Breast epithelium (tissue), 4 donors: ENCODE data around the gene PRPF39. TPM values are rescaled to one million over a fixed set of nuclear protein-coding genes. Genes with fewer than 3 reads are reported as not detected.
"Not testable (repeated sequence)": the region's sequence is repeated elsewhere in the genome, so short reads cannot be mapped to it uniquely, and the experiment has no call there.

Source experiments
- DNase-seq, 2 donors: peaks; one replicate each; pipeline ENCODE4 v3.0.0-alpha.2; 2019; ENCODE audit warnings: low spot score in 2 of 2
- H3K27ac ChIP-seq, 2 donors: fragments of 200-600 bp; sonication (generic) in 1 of 2; one replicate each; pipeline ENCODE4 v1.5.1; 2016 to 2019; ENCODE audit warnings: mild to moderate bottlenecking in 1 of 2
- H3K27me3 ChIP-seq, 2 donors: fragments of 200-600 bp; sonication (generic) in 1 of 2; one replicate each; pipeline versions ENCODE4 v1.5.1 to v1.6.0; 2017 to 2019; ENCODE audit warnings: control low read depth in 1 of 2, mild to moderate bottlenecking in 1 of 2
- H3K36me3 ChIP-seq: fragments of 200-600 bp; one replicate; pipeline ENCODE4 v1.5.1; 2019
- H3K4me1 ChIP-seq, 2 donors: fragments of 200-600 bp; sonication (generic); one replicate each; pipeline ENCODE4 v1.5.1; 2016 to 2019; ENCODE audit warnings: control low read depth in 1 of 2
- H3K4me3 ChIP-seq, 3 donors: fragments of 200-600 bp; sonication (generic); 1 replicate in 2 of 3; 2 replicates in 1 of 3; pipeline ENCODE4 v1.5.1; 2016 to 2019; ENCODE audit warnings: mild to moderate bottlenecking in 3 of 3, moderate library complexity in 2 of 3
- H3K9me3 ChIP-seq, 2 donors: fragments of 200-600 bp; sonication (generic) in 1 of 2; one replicate each; pipeline ENCODE4 v1.5.1; 2016 to 2019; ENCODE audit warnings: control low read depth in 1 of 2
- CTCF ChIP-seq, 3 donors: fragments of 450-650 bp; IDR thresholded peaks; one replicate each; pipeline ENCODE4 v1.5.1; 2016 to 2017; ENCODE audit warnings: antibody characterized with exemption in 3 of 3, mild to moderate bottlenecking in 3 of 3, moderate library complexity in 3 of 3
- POLR2A ChIP-seq: fragments of 450-650 bp; IDR thresholded peaks from one replicate; pipeline ENCODE4 v1.6.1; 2016; ENCODE audit warnings: antibody characterized with exemption, mild to moderate bottlenecking, moderate library complexity
- POLR2AphosphoS5 ChIP-seq, 3 donors: sonication (generic); formaldehyde crosslinking; IDR thresholded peaks; one replicate each; pipeline ENCODE4 v1.6.1; 2017; ENCODE audit warnings: antibody characterized with exemption in 3 of 3
- intact Hi-C: fragments of 100-400 bp; cut with DNase I; formaldehyde crosslinking; loops from one replicate; pipeline ENCODE4 v1.15.1; 2023; ENCODE audit warnings: low total_unique reads
- total RNA-seq, 3 donors: library from RNA; depleted of rRNA; stranded (reverse); fragments of >200 nt; gene quantifications; one replicate each; pipeline ENCODE4 v1.1.0, GENCODE V29; 2016

The PRPF39 gene
- total RNA-seq, 3 donors from 2014 or later, result 29.8 to 54.4 (median 48.8) TPM

- Histone ChIP-seq H3K9me3 (no peaks in the 10 kb centered on the region), H3K27ac (peak overlapping the region; percentile 85 to 88), H3K4me3 (peak overlapping the region; percentile 59 to 78 (median 65)), H3K36me3 (no peaks in the 10 kb centered on the region), H3K4me1 (peaks cover 0 to 17% of the 10 kb centered on the region in 2 donors), H3K27me3 (no peaks in the 10 kb centered on the region)
- no peak for TF ChIP-seq POLR2A
- no peak for TF ChIP-seq POLR2AphosphoS5 (IDR thresholded peaks at IDR 0.05)
- TF ChIP-seq CTCF (IDR thresholded peaks at IDR 0.05), result no peak
- no peak for DNase-seq
- intact Hi-C loops, result no loop called here
Measured at GRCh38 chr14:45135156-45135555, 51.2 kb downstream of the PRPF39 start.

- Histone ChIP-seq H3K4me3 (peak within 1 kb of the TSS; percentile 59 to 78 (median 65)), H3K27me3 (no peaks in the 10 kb centered on the region), H3K4me1 (peaks cover 0 to 17% of the 10 kb centered on the region in 2 donors), H3K9me3 (no peaks in the 10 kb centered on the region), H3K36me3 (no peaks in the 10 kb centered on the region), H3K27ac (peak within 1 kb of the TSS; percentile 85 to 88)
- TF ChIP-seq CTCF (IDR thresholded peaks at IDR 0.05), result no peak
- peak; percentile 58 to 78 (median 67) for TF ChIP-seq POLR2AphosphoS5 (IDR thresholded peaks at IDR 0.05)
- TF ChIP-seq POLR2A, result no peak
- DNase-seq, result peak; percentile 91 to 92
- intact Hi-C loops, result no loop called here
Measured at GRCh38 chr14:45135659-45136395, 51.9 kb downstream of the PRPF39 start, which contains the start of gene FANCM. Gene FANCM, plus strand, starts transcription at chr14:45135930. Its CDS starts 102 bp downstream, at chr14:45136032.

DNA sequence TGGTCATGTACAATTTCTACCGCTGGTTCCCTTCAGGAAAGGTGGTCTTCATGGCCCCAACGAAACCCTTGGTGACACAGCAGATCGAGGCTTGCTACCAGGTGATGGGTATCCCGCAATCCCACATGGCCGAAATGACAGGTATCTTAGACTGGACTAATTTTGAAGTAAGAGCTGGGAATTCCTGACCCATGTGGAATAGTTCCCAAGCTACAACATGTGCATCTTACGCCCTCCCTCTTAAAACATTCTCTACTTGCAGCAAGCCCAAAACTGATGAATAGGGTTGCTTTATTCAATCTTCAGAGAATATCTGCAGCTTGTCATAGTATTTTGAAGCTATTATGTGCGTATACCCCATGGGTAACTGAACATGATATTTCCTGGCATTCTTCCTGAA lies 52.5 kb downstream of the PRPF39 start:
- TF ChIP-seq CTCF (IDR thresholded peaks at IDR 0.05), result no peak
- no peak for TF ChIP-seq POLR2A
- TF ChIP-seq POLR2AphosphoS5 (IDR thresholded peaks at IDR 0.05), result no peak
- DNase-seq, result no peak
- no peaks in the 10 kb centered on the region for H3K27me3 ChIP-seq
- intact Hi-C loops, result no loop called here
- no peaks in the 10 kb centered on the region for H3K9me3 ChIP-seq
- H3K36me3 ChIP-seq, result no peaks in the 10 kb centered on the region
- H3K4me1 ChIP-seq, result peaks cover 0 to 17% of the 10 kb centered on the region in 2 donors
- H3K27ac ChIP-seq, result peak overlapping the region in 1 of 2 donors; percentile 66
- peak overlapping the region; percentile 59 to 78 (median 65) for H3K4me3 ChIP-seq

- TF ChIP-seq POLR2A, result no peak
- no peak for TF ChIP-seq POLR2AphosphoS5 (IDR thresholded peaks at IDR 0.05)
- TF ChIP-seq CTCF (IDR thresholded peaks at IDR 0.05), result no peak
- intact Hi-C loops, result no loop called here
- Histone ChIP-seq H3K4me3 (no peak overlapping the region), H3K27ac (no peak overlapping the region), H3K27me3 (no peaks in the 10 kb centered on the region), H3K36me3 (no peaks in the 10 kb centered on the region), H3K4me1 (peaks cover 0 to 17% of the 10 kb centered on the region in 2 donors), H3K9me3 (no peaks in the 10 kb centered on the region)
- no peak for DNase-seq
Measured at GRCh38 chr14:45140661-45141187, 56.8 kb downstream of the PRPF39 start.

GRCh38 chr14:45142083-45142482 lies 58.2 kb downstream of the PRPF39 start:
- intact Hi-C loops, H3K27me3 ChIP-seq, H3K27ac ChIP-seq, H3K9me3 ChIP-seq, H3K4me1 ChIP-seq, DNase-seq, H3K36me3 ChIP-seq, H3K4me3 ChIP-seq: not testable (repeated sequence)
